Measurements from ENCODE around the gene MTUS2.

The MTUS2 gene

DNA sequence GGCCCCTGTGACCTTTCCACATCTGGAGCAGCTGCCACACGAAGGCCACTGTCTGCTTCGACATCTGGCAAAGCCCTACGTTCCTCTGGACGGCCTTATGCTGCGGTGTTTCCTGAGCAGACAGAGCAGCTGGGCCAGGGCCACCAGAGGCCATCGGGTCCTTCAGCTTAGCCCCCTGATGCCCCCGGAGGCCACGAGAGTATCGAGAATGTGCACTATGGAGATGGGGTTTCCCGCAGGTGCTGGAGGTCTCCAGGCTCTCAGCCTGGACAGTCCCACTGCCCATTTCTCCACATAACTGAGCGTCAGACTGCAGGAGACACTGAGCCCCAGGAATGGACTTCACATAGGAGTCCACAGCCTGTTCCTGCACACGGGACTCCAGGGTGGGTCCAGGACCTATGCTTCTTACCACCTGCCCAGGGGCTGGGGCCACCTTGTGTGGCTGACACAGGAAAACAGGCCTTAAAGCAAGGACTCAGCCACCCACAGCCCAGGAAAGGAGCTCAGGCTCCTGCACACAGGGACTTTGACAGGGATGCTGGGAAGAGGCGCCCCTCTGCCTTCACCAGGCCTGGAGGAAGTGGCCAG is 694.7 kb downstream of the MTUS2 start:
- TF ChIP-seq, protein P1, sequence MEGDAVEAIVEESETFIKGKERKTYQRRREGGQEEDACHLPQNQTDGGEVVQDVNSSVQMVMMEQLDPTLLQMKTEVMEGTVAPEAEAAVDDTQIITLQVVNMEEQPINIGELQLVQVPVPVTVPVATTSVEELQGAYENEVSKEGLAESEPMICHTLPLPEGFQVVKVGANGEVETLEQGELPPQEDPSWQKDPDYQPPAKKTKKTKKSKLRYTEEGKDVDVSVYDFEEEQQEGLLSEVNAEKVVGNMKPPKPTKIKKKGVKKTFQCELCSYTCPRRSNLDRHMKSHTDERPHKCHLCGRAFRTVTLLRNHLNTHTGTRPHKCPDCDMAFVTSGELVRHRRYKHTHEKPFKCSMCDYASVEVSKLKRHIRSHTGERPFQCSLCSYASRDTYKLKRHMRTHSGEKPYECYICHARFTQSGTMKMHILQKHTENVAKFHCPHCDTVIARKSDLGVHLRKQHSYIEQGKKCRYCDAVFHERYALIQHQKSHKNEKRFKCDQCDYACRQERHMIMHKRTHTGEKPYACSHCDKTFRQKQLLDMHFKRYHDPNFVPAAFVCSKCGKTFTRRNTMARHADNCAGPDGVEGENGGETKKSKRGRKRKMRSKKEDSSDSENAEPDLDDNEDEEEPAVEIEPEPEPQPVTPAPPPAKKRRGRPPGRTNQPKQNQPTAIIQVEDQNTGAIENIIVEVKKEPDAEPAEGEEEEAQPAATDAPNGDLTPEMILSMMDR (IDR thresholded peaks at IDR 0.05): no peak
- Histone ChIP-seq H3K9me3 (no peaks in the 10 kb centered on the region), H3K27me3 (no peaks in the 10 kb centered on the region), H3K4me3 (no peak overlapping the region), H3K36me3 (peaks cover 20 to 85% (median 65%) of the 10 kb centered on the region in 3 donors), H3K27ac (no peak overlapping the region), H3K4me1 (no peaks in the 10 kb centered on the region)
- intact Hi-C loops (cut with DNase I; ENCODE audit: low total_unique reads): loop anchor here (5.0 kb wide), 1 partner anchor 597 kb away; no protein-coding TSS in a partner anchor
- no peak for DNase-seq

DNA sequence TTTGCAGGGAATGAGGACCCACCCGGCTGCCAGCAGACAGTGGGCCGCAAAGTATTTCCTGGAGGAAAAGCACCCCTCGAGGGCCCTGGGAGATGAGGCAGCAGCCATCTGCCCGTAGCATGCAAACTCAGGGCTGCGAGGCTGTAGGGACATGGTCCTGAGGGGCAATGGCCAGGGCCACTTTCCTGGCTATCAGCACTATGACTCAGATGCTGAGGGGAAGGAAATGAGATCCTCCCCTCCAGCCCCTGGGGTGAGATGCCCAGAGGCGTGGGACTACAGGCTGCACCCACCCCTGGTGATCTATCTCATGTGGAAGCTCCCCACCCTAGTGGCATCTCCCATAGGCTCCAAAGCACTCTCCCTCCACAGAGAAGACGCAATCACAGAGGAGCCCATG is 695.2 kb downstream of the MTUS2 start:
- Histone ChIP-seq H3K4me3 (no peak overlapping the region), H3K27me3 (no peaks in the 10 kb centered on the region), H3K36me3 (peaks cover 20 to 85% (median 65%) of the 10 kb centered on the region in 3 donors), H3K4me1 (peaks cover 0 to 4% (median 0%) of the 10 kb centered on the region in 4 donors), H3K9me3 (no peaks in the 10 kb centered on the region), H3K27ac (no peak overlapping the region)
- TF ChIP-seq, protein P1 (IDR thresholded peaks at IDR 0.05): no peak
- intact Hi-C loops (cut with DNase I; ENCODE audit: low total_unique reads): loop anchor here (5.0 kb wide), 1 partner anchor 597 kb away; no protein-coding TSS in a partner anchor
- DNase-seq: no peak

DNA sequence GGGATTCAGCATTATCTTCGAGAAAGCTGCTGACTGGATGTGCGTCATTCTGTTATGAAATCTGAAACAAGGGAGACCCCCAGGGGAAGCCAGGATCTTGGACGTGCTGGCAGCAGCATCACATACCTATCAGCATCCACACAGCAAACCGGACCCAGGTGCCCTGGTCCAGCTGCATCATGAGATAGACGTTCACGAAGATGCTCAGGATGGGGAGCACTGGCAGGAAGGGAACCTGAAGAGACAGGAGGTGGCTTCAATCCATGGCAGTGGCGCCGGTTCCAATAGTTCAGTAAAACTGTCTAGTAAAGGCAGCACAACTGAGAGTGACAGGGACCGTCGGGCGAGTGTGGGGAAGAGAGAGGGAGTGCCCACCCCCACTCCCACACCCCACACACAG is 695.9 kb downstream of the MTUS2 start:
- Histone ChIP-seq H3K4me1 (peaks cover 0 to 11% (median 2%) of the 10 kb centered on the region in 4 donors), H3K27me3 (no peaks in the 10 kb centered on the region), H3K9me3 (no peaks in the 10 kb centered on the region), H3K27ac (no peak overlapping the region), H3K4me3 (no peak overlapping the region), H3K36me3 (peaks cover 20 to 80% (median 71%) of the 10 kb centered on the region in 3 donors)
- TF ChIP-seq, protein P1 (IDR thresholded peaks at IDR 0.05): no peak
- no peak for DNase-seq
- intact Hi-C loops (cut with DNase I; ENCODE audit: low total_unique reads): loop anchor here (5.0 kb wide), 1 partner anchor 596 kb away; no protein-coding TSS in a partner anchor

DNA sequence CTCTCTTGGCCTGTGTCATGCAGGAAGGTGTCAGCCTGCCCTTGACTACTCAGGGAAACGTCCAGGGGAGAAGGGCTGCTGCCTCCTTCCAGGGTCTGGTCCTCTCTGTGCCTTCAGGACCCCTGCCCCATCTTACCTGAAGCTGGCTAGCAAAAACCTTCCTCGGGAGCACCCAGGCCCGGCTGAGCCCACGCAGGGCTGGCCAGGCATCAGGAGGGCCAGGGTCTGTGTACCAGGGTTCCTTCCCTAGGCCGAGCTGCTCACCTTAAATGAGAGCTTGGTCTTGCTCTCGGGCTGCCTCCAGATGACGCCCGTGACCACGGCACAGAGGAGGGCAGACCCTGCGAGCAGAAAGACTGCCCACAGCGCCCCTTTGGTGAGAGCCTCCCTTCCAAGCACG is 696.7 kb downstream of the MTUS2 start:
- peaks cover 0 to 20% (median 7%) of the 10 kb centered on the region in 4 donors for H3K4me1 ChIP-seq
- H3K9me3 ChIP-seq: no peaks in the 10 kb centered on the region
- H3K27ac ChIP-seq: no peak overlapping the region
- peaks cover 20 to 75% (median 71%) of the 10 kb centered on the region in 3 donors for H3K36me3 ChIP-seq
- H3K27me3 ChIP-seq: no peaks in the 10 kb centered on the region
- peak in 1 of 2 donors; percentile 64 for DNase-seq
- intact Hi-C loops (cut with DNase I; ENCODE audit: low total_unique reads): loop anchor here (5.0 kb wide), 1 partner anchor 595 kb away; no protein-coding TSS in a partner anchor
- TF ChIP-seq, protein P1 (IDR thresholded peaks at IDR 0.05): no peak
- H3K4me3 ChIP-seq: no peak overlapping the region

DNA sequence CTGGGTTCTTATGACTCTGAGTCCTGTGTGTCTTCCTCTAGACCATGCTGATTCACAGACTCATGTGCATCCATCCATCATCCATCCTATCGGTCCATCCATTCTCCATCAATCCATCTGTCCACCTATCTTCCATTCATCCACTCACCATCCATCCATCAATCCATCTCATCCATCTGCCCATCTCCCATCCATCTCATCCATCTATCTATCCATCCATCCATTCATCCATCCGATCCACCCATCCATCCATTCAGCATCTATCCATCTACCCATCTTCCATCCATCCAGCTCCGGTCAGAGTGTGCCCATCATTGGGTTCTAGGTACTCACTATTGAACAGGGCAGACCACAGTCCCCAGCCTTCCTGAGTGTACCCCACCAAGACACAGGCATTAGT is 699.8 kb downstream of the MTUS2 start:
- intact Hi-C loops (cut with DNase I; ENCODE audit: low total_unique reads): loop anchor here (5.0 to 10.0 kb wide), 2 partner anchors 65 to 592 kb away; no protein-coding TSS in a partner anchor

More for the DNA sequence above, 699.8 kb downstream of the MTUS2 start:
- Histone ChIP-seq H3K27ac (peak overlapping the region in 1 of 2 donors; percentile 62), H3K4me1 (peaks cover 0 to 31% (median 7%) of the 10 kb centered on the region in 4 donors), H3K27me3 (no peaks in the 10 kb centered on the region), H3K9me3 (no peaks in the 10 kb centered on the region), H3K36me3 (peaks cover 25 to 79% (median 60%) of the 10 kb centered on the region in 3 donors), H3K4me3 (no peak overlapping the region)
- peak in 1 of 2 donors; percentile 48 for DNase-seq
- TF ChIP-seq, protein P1 (IDR thresholded peaks at IDR 0.05): no peak

Data from tibial artery (tissue), 4 donors.